ENCODE data around the gene CCDC187. TPM values are rescaled to one million over a fixed set of nuclear protein-coding genes. Genes with fewer than 3 reads are reported as not detected.

The CCDC187 gene
- total and polyA plus RNA-seq, 3 donors from 2014 or later, result 13.8 to 61.5 (median 33.4) TPM

DNA sequence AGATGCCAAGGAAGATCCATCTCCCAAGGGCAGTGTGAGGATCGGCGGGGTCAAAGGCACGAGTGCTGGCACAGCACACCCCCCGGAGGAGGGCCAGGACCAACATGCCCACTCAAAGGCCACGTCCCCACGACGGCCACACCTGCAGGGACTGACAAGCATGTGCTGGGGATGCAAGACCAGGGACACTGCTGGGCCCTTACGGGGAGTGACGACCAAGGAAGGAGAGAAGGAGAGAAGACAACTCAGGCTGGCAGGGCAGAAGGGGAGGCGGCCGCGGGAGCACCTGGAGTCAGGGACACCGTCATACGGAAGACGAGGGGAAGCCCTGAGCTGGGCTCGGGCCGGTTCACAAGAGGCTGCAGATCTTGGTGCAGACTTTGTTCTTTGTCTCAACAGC lies 68.7 kb downstream of the CCDC187 start:
- Histone ChIP-seq H3K4me1 (no peaks in the 10 kb centered on the region), H3K36me3 (ENCODE audit: low read depth, missing control alignments) (no peaks in the 10 kb centered on the region), H3K27ac (no peak overlapping the region), H3K4me3 (no peak overlapping the region), H3K9me3 (no peaks in the 10 kb centered on the region), H3K27me3 (no peaks in the 10 kb centered on the region)
- WGBS, 2 donors, result 96% methylated on average over 17 of the region's 17 CpGs
- intact Hi-C loops (cut with DNase I; ENCODE audit: low total_unique reads), result no loop called here
- no peak for DNase-seq
- TF ChIP-seq, protein P1, sequence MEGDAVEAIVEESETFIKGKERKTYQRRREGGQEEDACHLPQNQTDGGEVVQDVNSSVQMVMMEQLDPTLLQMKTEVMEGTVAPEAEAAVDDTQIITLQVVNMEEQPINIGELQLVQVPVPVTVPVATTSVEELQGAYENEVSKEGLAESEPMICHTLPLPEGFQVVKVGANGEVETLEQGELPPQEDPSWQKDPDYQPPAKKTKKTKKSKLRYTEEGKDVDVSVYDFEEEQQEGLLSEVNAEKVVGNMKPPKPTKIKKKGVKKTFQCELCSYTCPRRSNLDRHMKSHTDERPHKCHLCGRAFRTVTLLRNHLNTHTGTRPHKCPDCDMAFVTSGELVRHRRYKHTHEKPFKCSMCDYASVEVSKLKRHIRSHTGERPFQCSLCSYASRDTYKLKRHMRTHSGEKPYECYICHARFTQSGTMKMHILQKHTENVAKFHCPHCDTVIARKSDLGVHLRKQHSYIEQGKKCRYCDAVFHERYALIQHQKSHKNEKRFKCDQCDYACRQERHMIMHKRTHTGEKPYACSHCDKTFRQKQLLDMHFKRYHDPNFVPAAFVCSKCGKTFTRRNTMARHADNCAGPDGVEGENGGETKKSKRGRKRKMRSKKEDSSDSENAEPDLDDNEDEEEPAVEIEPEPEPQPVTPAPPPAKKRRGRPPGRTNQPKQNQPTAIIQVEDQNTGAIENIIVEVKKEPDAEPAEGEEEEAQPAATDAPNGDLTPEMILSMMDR (IDR thresholded peaks at IDR 0.05), result no peak
- no peak for TF ChIP-seq POLR2A (IDR thresholded peaks at IDR 0.05)

DNA sequence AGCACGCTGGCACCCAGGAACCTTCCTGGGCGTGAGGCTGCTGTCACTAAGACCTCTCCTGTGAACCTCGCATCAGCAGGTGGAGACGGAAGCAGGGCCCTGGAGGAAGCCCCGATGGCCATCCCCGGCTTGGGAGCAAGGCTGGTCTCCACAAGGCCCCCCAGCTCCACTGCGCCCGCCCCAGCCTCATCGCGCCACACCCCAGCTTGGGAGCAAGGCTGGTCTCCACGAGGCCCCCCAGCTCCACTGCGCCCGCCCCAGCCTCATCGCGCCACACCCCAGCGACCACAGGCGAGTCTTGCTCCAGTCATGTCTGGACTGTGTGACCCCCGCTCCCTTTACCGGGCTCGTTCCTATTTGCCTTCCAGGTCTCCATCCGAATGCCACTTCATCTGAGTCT lies 69.3 kb downstream of the CCDC187 start:
- Histone ChIP-seq H3K27me3 (no peaks in the 10 kb centered on the region), H3K27ac (no peak overlapping the region), H3K4me3 (no peak overlapping the region), H3K9me3 (no peaks in the 10 kb centered on the region), H3K36me3 (ENCODE audit: low read depth, missing control alignments) (no peaks in the 10 kb centered on the region), H3K4me1 (no peaks in the 10 kb centered on the region)
- DNase-seq, result no peak
- TF ChIP-seq POLR2A (IDR thresholded peaks at IDR 0.05), result no peak
- intact Hi-C loops (cut with DNase I; ENCODE audit: low total_unique reads), result no loop called here
- WGBS, 2 donors, result 91 to 96% methylated on average over 14 to 21 of the region's 21 CpGs

DNA sequence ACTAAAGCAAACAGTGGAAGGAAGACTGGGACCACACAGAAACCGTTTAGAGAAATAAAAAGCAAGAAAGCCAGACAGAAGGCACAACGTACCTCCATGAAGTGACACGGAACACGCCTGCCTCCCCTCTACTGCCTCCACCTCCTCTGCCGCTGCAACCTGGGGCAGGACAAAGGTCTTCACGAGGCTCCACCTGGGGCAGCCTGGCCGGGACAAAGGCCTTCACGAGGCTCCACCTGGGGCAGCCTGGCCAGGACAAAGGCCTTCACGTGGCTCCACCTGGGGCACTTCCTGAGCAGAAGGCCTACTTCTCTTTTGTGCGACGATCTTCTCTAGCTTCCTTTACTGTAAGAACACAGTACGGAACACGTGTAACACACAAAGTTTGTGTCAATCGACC lies 70.0 kb downstream of the CCDC187 start:
- no peaks in the 10 kb centered on the region for H3K4me1 ChIP-seq
- no peaks in the 10 kb centered on the region for H3K36me3 ChIP-seq (ENCODE audit: low read depth, missing control alignments)
- WGBS, 2 donors, result 91 to 93% methylated on average over 14 of the region's 14 CpGs
- no peaks in the 10 kb centered on the region for H3K27me3 ChIP-seq
- intact Hi-C loops (cut with DNase I; ENCODE audit: low total_unique reads), result no loop called here
- TF ChIP-seq, protein P1 (IDR thresholded peaks at IDR 0.05), result no peak
- TF ChIP-seq POLR2A (IDR thresholded peaks at IDR 0.05), result no peak
- no peaks in the 10 kb centered on the region for H3K9me3 ChIP-seq
- no peak overlapping the region for H3K27ac ChIP-seq
- DNase-seq, result no peak
- no peak overlapping the region for H3K4me3 ChIP-seq

DNA sequence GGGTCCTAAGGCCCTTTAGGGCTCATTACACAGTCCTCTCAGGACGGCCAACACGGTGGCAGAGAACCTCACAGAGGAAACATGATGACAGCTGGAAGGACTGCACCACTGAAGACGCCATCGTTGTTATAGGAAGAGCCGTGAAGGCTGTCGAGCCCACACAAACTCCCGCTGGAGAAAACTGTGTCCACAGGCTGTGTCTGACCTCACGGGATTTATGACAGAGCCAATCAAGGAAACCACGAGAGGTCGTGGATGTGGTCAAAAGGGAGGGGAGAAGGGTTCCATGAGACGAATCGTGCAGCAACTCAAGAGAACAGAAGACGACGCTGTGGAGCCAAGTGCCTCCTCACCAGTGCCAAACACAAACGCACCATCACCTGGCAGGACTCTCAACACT lies 70.5 kb downstream of the CCDC187 start:
- Histone ChIP-seq H3K9me3 (no peaks in the 10 kb centered on the region), H3K27ac (no peak overlapping the region), H3K27me3 (no peaks in the 10 kb centered on the region), H3K36me3 (ENCODE audit: low read depth, missing control alignments) (no peaks in the 10 kb centered on the region), H3K4me3 (no peak overlapping the region), H3K4me1 (no peaks in the 10 kb centered on the region)
- DNase-seq, result no peak
- intact Hi-C loops (cut with DNase I; ENCODE audit: low total_unique reads), result no loop called here
- WGBS, 2 donors, result 86 to 91% methylated on average over 11 to 15 of the region's 15 CpGs
- TF ChIP-seq POLR2A (IDR thresholded peaks at IDR 0.05), result no peak

DNA sequence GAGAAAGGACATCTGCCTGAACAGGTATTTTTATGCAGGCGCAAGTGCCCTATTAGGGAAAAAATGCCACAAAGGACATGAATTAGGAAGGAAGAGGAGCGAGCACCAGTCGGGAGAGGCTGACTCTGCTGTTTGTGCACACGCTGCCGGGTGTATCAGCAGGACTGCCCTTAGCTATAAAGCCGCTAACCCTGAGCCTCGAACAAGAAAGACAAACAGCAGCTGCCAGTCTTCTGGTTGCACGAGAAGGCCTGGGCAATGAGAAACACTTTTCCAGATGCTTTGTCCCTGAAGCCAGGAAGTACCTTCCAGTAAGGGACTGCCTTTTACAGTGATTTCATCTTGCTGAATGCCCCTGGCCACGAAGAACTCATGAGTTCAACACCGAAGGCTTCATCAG lies 70.9 kb downstream of the CCDC187 start:
- Histone ChIP-seq H3K4me1 (no peaks in the 10 kb centered on the region), H3K36me3 (ENCODE audit: low read depth, missing control alignments) (no peaks in the 10 kb centered on the region), H3K9me3 (no peaks in the 10 kb centered on the region), H3K27me3 (no peaks in the 10 kb centered on the region), H3K27ac (no peak overlapping the region), H3K4me3 (no peak overlapping the region)
- intact Hi-C loops (cut with DNase I; ENCODE audit: low total_unique reads), result no loop called here
- WGBS, 2 donors, result 77 to 88% methylated on average over 10 of the region's 10 CpGs
- TF ChIP-seq, protein P1 (IDR thresholded peaks at IDR 0.05), result no peak
- TF ChIP-seq POLR2A (IDR thresholded peaks at IDR 0.05), result no peak
- no peak for DNase-seq

DNA sequence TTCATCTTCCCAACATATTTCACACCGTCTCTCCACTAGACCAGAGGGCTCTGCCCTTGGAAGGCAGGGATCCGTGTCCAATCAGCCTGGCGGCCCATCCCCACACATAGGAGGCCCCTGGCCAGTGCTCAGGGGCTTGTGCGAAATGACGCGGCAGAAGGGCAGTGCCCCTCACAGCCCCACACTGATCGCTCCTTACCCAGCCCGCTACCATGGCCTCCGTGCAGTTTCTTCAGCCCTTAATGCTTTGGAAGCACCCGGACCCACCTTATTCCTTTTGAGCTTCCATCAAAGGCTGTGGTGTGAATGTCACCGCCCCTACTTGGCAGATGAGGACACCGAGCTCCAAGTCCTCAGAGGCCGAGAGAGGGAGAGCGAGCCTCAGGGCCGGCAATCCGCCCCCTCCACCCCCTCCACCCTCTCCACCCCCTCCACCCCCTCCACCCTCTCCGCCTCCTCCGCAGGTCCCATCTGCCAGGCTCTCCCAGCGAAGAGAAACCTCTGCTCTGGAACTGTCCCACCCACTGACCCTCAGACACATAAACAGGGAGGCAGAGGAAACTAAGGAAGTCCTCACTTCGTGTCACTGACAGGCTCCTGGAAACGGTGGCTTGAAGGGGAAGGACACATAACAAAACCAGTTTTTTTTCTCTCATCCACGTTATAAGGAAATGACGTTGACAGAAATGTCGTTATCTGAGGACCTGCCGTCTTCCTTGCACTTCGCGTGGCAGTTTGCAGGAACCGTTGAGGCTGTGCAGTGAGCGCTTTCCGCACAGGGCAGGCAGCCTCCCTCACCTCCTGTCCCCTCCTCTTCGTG lies 72.2 kb downstream of the CCDC187 start:
- intact Hi-C loops (cut with DNase I; ENCODE audit: low total_unique reads), result no loop called here
- H3K4me3 ChIP-seq, result no peak overlapping the region
- H3K9me3 ChIP-seq, result no peaks in the 10 kb centered on the region
- H3K27ac ChIP-seq, result no peak overlapping the region
- H3K36me3 ChIP-seq (ENCODE audit: low read depth, missing control alignments), result no peaks in the 10 kb centered on the region
- H3K27me3 ChIP-seq, result no peaks in the 10 kb centered on the region
- WGBS, 2 donors, result 82 to 87% methylated on average over 31 of the region's 31 CpGs
- DNase-seq, result no peak
- no peak for TF ChIP-seq POLR2A (IDR thresholded peaks at IDR 0.05)
- TF ChIP-seq, protein P1 (IDR thresholded peaks at IDR 0.05), result no peak
- H3K4me1 ChIP-seq, result no peaks in the 10 kb centered on the region
